Measurements from ENCODE around the gene CDH11.

CDH11 gene

GRCh38 chr16:65059406-65059980, 62.4 kb downstream of the CDH11 start:
- TF ChIP-seq TEAD4 (IDR thresholded peaks at IDR 0.05) = no peak
- TF ChIP-seq EGR1 (IDR thresholded peaks at IDR 0.05) = no peak
- TF ChIP-seq EP300 (IDR thresholded peaks at IDR 0.05; ENCODE audit: borderline replicate concordance) = no peak
- TF ChIP-seq YY1 (IDR thresholded peaks at IDR 0.05; ENCODE audit: low read depth) = no peak
- no peak for TF ChIP-seq TAF1 (IDR thresholded peaks at IDR 0.05; ENCODE audit: low read depth)
- TF ChIP-seq ZBTB7A (IDR thresholded peaks at IDR 0.05; ENCODE audit: low read depth) = no peak
- no peak for TF ChIP-seq NFIC (IDR thresholded peaks at IDR 0.05)
- no peak for TF ChIP-seq CEBPB (IDR thresholded peaks at IDR 0.05)
- no peak for TF ChIP-seq CREB1 (IDR thresholded peaks at IDR 0.05; ENCODE audit: low read depth)
- TF ChIP-seq MAX (IDR thresholded peaks at IDR 0.05) = no peak

GRCh38 chr16:65057184-65057583, 64.7 kb downstream of the CDH11 start:
- TF ChIP-seq MAX (IDR thresholded peaks at IDR 0.05) (no peak), EGR1 (IDR thresholded peaks at IDR 0.05) (no peak), CEBPB (IDR thresholded peaks at IDR 0.05) (no peak)

GRCh38 chr16:65054457-65054856, 67.4 kb downstream of the CDH11 start:
- TF ChIP-seq NFIC (IDR thresholded peaks at IDR 0.05) = no peak
- no peak for TF ChIP-seq REST (IDR thresholded peaks at IDR 0.05; ENCODE audit: low read depth)
- no peak for TF ChIP-seq ZBTB7A (IDR thresholded peaks at IDR 0.05; ENCODE audit: low read depth)

- TF ChIP-seq USF1 (IDR thresholded peaks at IDR 0.05) (no peak), NFIC (IDR thresholded peaks at IDR 0.05) (no peak), MAX (IDR thresholded peaks at IDR 0.05) (no peak), EGR1 (IDR thresholded peaks at IDR 0.05) (no peak), YY1 (IDR thresholded peaks at IDR 0.05; ENCODE audit: low read depth) (no peak), TCF12 (IDR thresholded peaks at IDR 0.05; ENCODE audit: low read depth) (no peak), REST (IDR thresholded peaks at IDR 0.05; ENCODE audit: low read depth) (no peak), RAD21 (IDR thresholded peaks at IDR 0.05; ENCODE audit: low read depth) (no peak), ZBTB7A (IDR thresholded peaks at IDR 0.05; ENCODE audit: low read depth) (no peak), EP300 (IDR thresholded peaks at IDR 0.05; ENCODE audit: borderline replicate concordance) (no peak), CEBPB (IDR thresholded peaks at IDR 0.05) (no peak)
Measured at GRCh38 chr16:65049679-65050078, 72.2 kb downstream of the CDH11 start.

- TF ChIP-seq TEAD4 (IDR thresholded peaks at IDR 0.05) (no peak), REST (IDR thresholded peaks at IDR 0.05; ENCODE audit: low read depth) (no peak), TCF12 (IDR thresholded peaks at IDR 0.05; ENCODE audit: low read depth) (no peak), USF1 (IDR thresholded peaks at IDR 0.05) (no peak), MAX (IDR thresholded peaks at IDR 0.05) (no peak), CEBPB (IDR thresholded peaks at IDR 0.05) (no peak), RAD21 (IDR thresholded peaks at IDR 0.05; ENCODE audit: low read depth) (no peak)
Measured at GRCh38 chr16:65045961-65046360, 75.9 kb downstream of the CDH11 start.

Measured in Ishikawa (cell line).